ENCODE measurements around the gene LAPTM4A.

- no peak for TF ChIP-seq POLR2A (IDR thresholded peaks at IDR 0.05)
- no peak for TF ChIP-seq CTCF (IDR thresholded peaks at IDR 0.05)
- TF ChIP-seq EP300 (IDR thresholded peaks at IDR 0.05) = no peak
Observed at GRCh38 chr2:20048488-20049448, 2.7 kb downstream of the LAPTM4A start.
